Nephron progenitor cell (in vitro differentiated cells): ENCODE data around the gene TMPRSS3.

ENCODE experiments used
- DNase-seq: peaks from one replicate; pipeline ENCODE4 v3.0.0; 2021
- H3K27ac Mint-ChIP-seq: 2 replicates; pipeline ENCODE4 v1.8.0; 2021; ENCODE audit warnings: mild to moderate bottlenecking, moderate library complexity, mixed read lengths
- H3K27me3 Mint-ChIP-seq: 2 replicates; pipeline ENCODE4 v1.8.0; 2021; ENCODE audit warnings: mild to moderate bottlenecking, low read depth, mixed read lengths; ENCODE audit not compliant: poor library complexity
- H3K36me3 Mint-ChIP-seq: 2 replicates; pipeline ENCODE4 v1.8.0; 2021; ENCODE audit warnings: low read depth, mixed read lengths
- H3K4me1 Mint-ChIP-seq: 2 replicates; pipeline ENCODE4 v1.8.0; 2021; ENCODE audit warnings: mixed read lengths
- H3K4me3 Mint-ChIP-seq: 2 replicates; pipeline ENCODE4 v1.8.0; 2021; ENCODE audit warnings: mild to moderate bottlenecking, moderate library complexity, mixed read lengths
- H3K9me3 Mint-ChIP-seq: 2 replicates; pipeline ENCODE4 v1.8.0; 2021; ENCODE audit warnings: mild to moderate bottlenecking, moderate library complexity, mixed read lengths
- CTCF ChIP-seq: fragments of 200-600 bp; sonication (generic); IDR thresholded peaks from 2 replicates; pipeline ENCODE4 v1.5.0; 2021; ENCODE audit warnings: antibody characterized with exemption

The TMPRSS3 gene

DNA sequence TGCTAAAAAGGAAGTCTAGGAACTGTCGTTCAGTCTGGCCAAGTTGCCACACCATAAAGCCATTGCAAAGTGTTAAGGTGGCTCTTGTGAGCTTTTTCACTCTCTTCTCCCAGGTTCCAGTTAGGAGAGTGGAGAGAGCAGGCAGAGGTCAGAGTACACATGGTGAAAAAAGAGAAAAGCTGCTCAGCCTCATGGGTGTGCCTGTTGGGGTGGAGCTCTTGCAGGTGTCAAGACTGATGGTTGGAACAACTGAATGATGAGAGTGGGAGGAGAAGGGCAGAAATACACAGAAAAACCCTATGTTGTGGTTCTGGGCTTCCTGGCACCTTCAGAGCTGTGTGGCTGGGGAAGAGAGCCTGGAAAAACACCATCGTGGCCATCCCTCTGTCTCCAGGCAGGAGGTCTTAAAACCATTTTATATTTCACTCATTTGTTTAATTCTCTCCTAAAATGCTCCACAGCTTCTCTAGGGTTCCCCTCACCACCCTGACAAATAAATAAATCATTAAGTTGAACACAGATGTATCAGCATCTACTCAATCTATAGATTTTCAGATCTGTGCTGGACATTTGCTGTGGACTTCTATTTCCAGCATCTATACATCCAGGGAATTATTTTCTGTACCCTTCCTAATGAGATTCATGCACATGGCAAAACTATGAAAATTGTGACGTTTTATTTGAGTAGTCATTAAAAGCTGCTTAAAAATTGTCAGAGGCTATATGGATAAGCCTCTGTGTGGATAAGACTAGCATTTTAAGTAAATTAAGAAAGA is 25.4 kb upstream of the TMPRSS3 start:
- TF ChIP-seq CTCF, result no peak
- Mint-ChIP-seq H3K27me3 (peaks cover 40% of the 10 kb centered on the region), H3K9me3 (peaks cover 13% of the 10 kb centered on the region), H3K4me3 (no peak overlapping the region), H3K36me3 (no peaks in the 10 kb centered on the region), H3K27ac (peak overlapping the region; percentile 59), H3K4me1 (peaks cover 2% of the 10 kb centered on the region)
- no peak for DNase-seq

GRCh38 chr21:42419845-42420244 is 24.0 kb upstream of the TMPRSS3 start:
- H3K4me1 Mint-ChIP-seq, result peaks cover 15% of the 10 kb centered on the region
- peaks cover 33% of the 10 kb centered on the region for H3K27me3 Mint-ChIP-seq
- no peak overlapping the region for H3K4me3 Mint-ChIP-seq
- no peak for TF ChIP-seq CTCF
- no peak for DNase-seq
- peaks cover 13% of the 10 kb centered on the region for H3K9me3 Mint-ChIP-seq
- no peak overlapping the region for H3K27ac Mint-ChIP-seq
- no peaks in the 10 kb centered on the region for H3K36me3 Mint-ChIP-seq

DNA sequence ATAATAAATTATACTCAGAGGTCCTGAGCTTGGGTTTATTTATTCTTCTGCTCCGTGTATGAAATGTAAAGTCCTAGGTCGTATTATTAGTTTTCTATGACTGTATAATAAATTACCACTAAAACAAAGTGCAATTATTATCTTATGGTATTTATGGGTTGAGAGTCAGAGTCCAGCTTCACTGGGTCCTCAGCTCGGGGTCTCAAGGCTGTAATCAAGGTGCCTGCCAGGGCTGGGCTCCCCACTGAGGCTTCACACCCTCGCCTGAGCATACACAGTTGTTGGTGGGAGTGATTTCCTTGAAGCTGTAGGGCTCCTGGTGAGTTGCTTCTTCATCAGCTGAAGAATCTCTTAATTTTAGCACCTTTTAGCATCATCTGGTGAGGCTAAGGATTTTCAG is 23.0 kb upstream of the TMPRSS3 start:
- H3K36me3 Mint-ChIP-seq, result no peaks in the 10 kb centered on the region
- H3K4me1 Mint-ChIP-seq, result peaks cover 17% of the 10 kb centered on the region
- peaks cover 13% of the 10 kb centered on the region for H3K9me3 Mint-ChIP-seq
- no peak overlapping the region for H3K4me3 Mint-ChIP-seq
- no peak for DNase-seq
- TF ChIP-seq CTCF, result no peak
- no peak overlapping the region for H3K27ac Mint-ChIP-seq
- H3K27me3 Mint-ChIP-seq, result peaks cover 41% of the 10 kb centered on the region

GRCh38 chr21:42417533-42417932 is 21.7 kb upstream of the TMPRSS3 start:
- peaks cover 34% of the 10 kb centered on the region for H3K27me3 Mint-ChIP-seq

DNA sequence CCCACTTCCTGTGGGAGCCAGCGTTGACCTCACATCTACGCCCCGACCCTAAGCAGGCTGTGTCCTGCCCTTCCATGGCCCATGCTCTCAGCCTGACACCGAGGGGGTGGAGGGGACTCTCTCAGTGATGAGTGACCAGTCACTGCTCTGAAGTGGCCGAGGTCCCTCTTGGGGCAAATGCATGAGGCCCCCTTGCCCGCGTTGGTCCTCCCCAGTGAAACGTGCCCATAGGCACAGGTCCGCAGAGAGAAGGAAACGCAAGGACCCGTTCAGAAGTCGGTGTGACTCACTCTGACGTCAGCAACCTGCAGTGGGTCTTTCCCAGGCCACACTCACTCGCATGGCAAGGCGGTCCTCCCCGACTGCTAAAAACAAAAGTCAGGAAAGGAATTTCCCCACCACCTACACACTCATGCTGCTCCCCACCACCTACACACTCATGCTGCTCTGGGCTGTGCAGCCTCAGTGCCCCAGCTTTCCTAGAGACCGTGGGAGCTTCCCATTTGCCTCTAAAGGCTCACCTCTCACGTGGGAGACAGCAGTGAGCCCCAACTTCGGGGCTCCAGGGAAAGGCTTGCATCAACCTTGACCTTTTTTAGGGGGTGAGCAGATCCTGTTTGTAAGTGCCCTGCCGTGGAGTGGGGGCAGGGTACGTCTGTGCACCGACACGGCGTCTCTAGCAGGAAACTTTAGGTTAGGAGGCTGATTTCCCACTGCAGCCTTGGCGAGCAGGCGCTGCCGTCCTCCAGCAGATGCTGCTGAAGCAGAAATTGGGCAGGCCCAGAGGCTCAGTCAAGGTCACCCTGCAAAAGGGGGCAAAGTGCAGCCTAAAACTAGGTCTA is 19.3 kb upstream of the TMPRSS3 start:
- H3K27me3 Mint-ChIP-seq, result peaks cover 24% of the 10 kb centered on the region
- no peaks in the 10 kb centered on the region for H3K9me3 Mint-ChIP-seq
- no peak overlapping the region for H3K27ac Mint-ChIP-seq
- no peaks in the 10 kb centered on the region for H3K36me3 Mint-ChIP-seq
- DNase-seq, result no peak
- H3K4me1 Mint-ChIP-seq, result peaks cover 17% of the 10 kb centered on the region
- H3K4me3 Mint-ChIP-seq, result no peak overlapping the region
- TF ChIP-seq CTCF, result no peak

More at GRCh38 chr21:42417533-42417932, 21.7 kb upstream of the TMPRSS3 start:
- no peak for TF ChIP-seq CTCF
- H3K4me1 Mint-ChIP-seq, result peaks cover 17% of the 10 kb centered on the region
- no peak overlapping the region for H3K4me3 Mint-ChIP-seq
- no peak overlapping the region for H3K27ac Mint-ChIP-seq
- peaks cover 13% of the 10 kb centered on the region for H3K9me3 Mint-ChIP-seq
- DNase-seq, result no peak
- H3K36me3 Mint-ChIP-seq, result no peaks in the 10 kb centered on the region
